Ishikawa (cell line): ENCODE results near the gene CHCHD6.

ENCODE experiments used
- CEBPB ChIP-seq: IDR thresholded peaks from 2 replicates; pipeline ENCODE4 v1.6.1; 2012
- CREB1 ChIP-seq: IDR thresholded peaks from 2 replicates; pipeline ENCODE4 v1.6.1; 2012; ENCODE audit warnings: low read depth
- EGR1 ChIP-seq: IDR thresholded peaks from 2 replicates; pipeline ENCODE4 v1.6.1; 2012
- EP300 ChIP-seq: IDR thresholded peaks from 2 replicates; pipeline ENCODE4 v1.6.1; 2012; ENCODE audit warnings: borderline replicate concordance
- FOXM1 ChIP-seq: IDR thresholded peaks from 2 replicates; pipeline ENCODE4 v1.6.1; 2012; ENCODE audit warnings: low read depth, borderline replicate concordance
- MAX ChIP-seq: IDR thresholded peaks from 2 replicates; pipeline ENCODE4 v1.6.1; 2012
- NFIC ChIP-seq: IDR thresholded peaks from 2 replicates; pipeline ENCODE4 v1.6.1; 2012
- RAD21 ChIP-seq: IDR thresholded peaks from 2 replicates; pipeline ENCODE4 v1.6.1; 2012; ENCODE audit warnings: low read depth
- REST ChIP-seq: IDR thresholded peaks from 2 replicates; pipeline ENCODE4 v1.6.1; 2012; ENCODE audit warnings: low read depth, mild to moderate bottlenecking
- TAF1 ChIP-seq: IDR thresholded peaks from 2 replicates; pipeline ENCODE4 v1.6.1; 2012; ENCODE audit warnings: low read depth, mild to moderate bottlenecking
- TCF12 ChIP-seq: IDR thresholded peaks from 2 replicates; pipeline ENCODE4 v1.6.1; 2012; ENCODE audit warnings: low read depth
- TEAD4 ChIP-seq: IDR thresholded peaks from 2 replicates; pipeline ENCODE4 v1.6.1; 2012
- USF1 ChIP-seq: IDR thresholded peaks from 2 replicates; pipeline ENCODE4 v1.6.1; 2012
- YY1 ChIP-seq: IDR thresholded peaks from 2 replicates; pipeline ENCODE4 v1.6.1; 2012; ENCODE audit warnings: low read depth
- ZBTB7A ChIP-seq: IDR thresholded peaks from 2 replicates; pipeline ENCODE4 v1.6.1; 2012; ENCODE audit warnings: low read depth

Gene CHCHD6

GRCh38 chr3:126743781-126744180 lies 39.7 kb downstream of the CHCHD6 start:
- TF ChIP-seq CEBPB (no peak), FOXM1 (no peak), MAX (no peak), USF1 (no peak), YY1 (no peak), TAF1 (no peak), TCF12 (no peak), CREB1 (no peak), ZBTB7A (no peak), REST (no peak), EGR1 (no peak), EP300 (no peak), NFIC (no peak), RAD21 (no peak)

- no peak for TF ChIP-seq TCF12
- TF ChIP-seq TAF1, result no peak
- peak; percentile 38; the same call in 1 of the 2 replicates for TF ChIP-seq NFIC
- no peak for TF ChIP-seq CREB1
- TF ChIP-seq YY1, result no peak
These were observed 41.8 kb downstream of the CHCHD6 start for GRCh38 chr3:126745760-126746394.

- TF ChIP-seq REST (no peak), USF1 (no peak), MAX (no peak), EP300 (no peak), TEAD4 (no peak), NFIC (no peak), CEBPB (no peak), RAD21 (no peak), CREB1 (no peak), ZBTB7A (no peak), TAF1 (no peak), TCF12 (no peak), EGR1 (no peak), YY1 (no peak), FOXM1 (no peak)
These were observed 42.5 kb downstream of the CHCHD6 start for GRCh38 chr3:126746395-126747177.

- TF ChIP-seq FOXM1, result no peak
- TF ChIP-seq MAX, result no peak
- TF ChIP-seq USF1, result no peak
- TF ChIP-seq EP300, result no peak
- no peak for TF ChIP-seq ZBTB7A
- no peak for TF ChIP-seq CREB1
- no peak for TF ChIP-seq TEAD4
- TF ChIP-seq EGR1, result no peak
- TF ChIP-seq REST, result no peak
- TF ChIP-seq TCF12, result no peak
- no peak for TF ChIP-seq CEBPB
- TF ChIP-seq NFIC, result no peak
- no peak for TF ChIP-seq RAD21
- no peak for TF ChIP-seq TAF1
These were observed 43.7 kb downstream of the CHCHD6 start for GRCh38 chr3:126747768-126748167.
